ENCODE data around the gene MBOAT1.
"Not testable (repeated sequence)": the region's sequence is repeated elsewhere in the genome, so short reads cannot be mapped to it uniquely, and the experiment has no call there.

Gene MBOAT1

GRCh38 chr6:20169119-20169557 lies 43.1 kb downstream of the MBOAT1 start:
- DNase-seq, result no peak

GRCh38 chr6:20168690-20169089 lies 43.6 kb downstream of the MBOAT1 start:
- DNase-seq, result no peak

DNA sequence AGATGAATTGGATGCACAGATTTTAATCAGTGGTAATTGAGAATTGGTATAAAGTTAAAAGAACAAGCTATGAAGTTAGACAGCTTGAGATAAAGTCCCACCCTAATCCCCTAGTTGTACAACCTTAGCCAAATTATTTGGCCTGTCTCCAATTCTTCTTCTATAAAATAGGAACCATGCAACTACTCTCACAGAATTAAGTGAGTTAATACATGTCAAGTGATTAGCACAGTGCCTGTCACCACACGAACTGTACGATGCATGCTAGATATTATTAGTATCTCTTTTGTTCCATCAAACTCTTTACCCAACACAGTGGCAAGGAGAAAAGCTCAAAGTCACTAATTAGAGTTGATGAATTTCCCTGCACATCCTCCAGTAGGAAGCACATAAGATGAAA lies 44.7 kb downstream of the MBOAT1 start:
- DNase-seq, result no peak

DNA sequence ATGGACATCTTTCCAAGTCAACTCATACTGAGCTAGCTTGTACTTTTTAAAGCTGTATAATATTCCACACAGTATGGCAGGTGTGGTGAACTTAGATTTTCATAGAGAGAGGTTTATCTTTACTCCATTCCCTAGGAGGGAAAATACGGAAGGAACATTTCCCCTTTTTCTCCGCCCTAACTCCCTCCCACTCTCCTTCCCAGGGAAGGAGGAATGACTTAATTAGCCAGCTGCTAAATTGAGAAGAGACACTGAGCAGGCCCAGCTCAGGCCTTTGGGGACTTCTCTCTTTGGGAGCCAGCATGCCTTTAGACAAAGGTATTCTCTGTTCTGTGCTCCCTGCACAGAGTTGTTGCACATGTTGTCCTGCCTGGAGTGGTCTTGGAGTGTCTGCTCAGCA lies 46.1 kb downstream of the MBOAT1 start:
- DNase-seq, result no peak

DNA sequence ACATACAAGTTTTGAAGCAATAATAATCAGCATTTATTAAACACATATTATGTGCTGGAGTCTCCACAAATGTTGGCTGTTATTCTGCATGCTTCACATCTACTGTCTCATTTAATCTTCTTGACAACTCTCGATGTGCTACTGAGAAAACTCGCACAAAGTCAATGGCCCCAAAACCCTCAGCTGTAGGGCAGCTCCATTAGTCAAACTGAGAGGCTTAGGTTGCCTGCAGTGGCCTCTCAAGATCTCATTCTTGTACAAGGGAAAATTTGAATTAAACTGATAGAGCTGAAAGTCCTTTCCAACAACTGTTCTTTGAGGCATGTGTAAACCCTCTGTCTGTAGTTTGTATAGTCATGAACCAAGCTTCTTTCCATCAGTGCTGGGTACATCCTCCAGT lies 49.8 kb downstream of the MBOAT1 start:
- DNase-seq, result no peak

GRCh38 chr6:20160541-20161283 lies 51.6 kb downstream of the MBOAT1 start:
- no peak for DNase-seq

DNA sequence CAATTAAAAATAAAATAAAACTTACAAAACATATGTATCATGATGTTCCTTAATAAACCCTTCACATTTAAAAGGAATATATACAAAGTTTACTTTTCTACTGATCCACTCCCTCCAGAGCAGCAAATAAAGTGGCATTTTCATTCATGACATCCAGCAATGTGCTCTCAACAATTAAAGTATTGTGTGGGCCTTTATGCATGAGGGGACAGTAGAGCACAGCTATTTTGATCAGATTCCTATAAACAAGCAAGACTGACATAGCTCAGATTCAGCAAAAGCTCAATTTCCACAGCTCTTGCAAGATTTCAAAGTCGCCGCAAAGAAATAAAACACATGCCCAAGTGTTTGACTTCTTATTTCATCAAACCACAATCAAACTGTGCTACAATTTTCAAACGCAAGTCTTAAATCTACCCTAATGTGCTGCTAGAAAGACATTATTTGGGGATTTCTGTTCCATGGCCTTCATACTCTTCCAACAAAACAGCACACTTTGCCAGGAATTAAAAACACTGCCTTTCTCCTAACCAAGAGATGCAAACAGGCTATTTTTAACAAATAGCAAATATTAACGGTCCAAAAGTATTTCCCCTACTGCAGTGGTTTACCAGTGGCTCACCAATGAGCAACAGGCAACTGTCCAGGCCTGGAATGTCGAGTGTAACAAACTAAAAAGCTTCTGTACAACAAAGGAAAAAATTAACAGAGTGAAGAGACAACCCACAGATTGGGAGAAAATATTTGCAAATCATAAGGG lies 52.3 kb downstream of the MBOAT1 start:
- DNase-seq, result no peak

DNA sequence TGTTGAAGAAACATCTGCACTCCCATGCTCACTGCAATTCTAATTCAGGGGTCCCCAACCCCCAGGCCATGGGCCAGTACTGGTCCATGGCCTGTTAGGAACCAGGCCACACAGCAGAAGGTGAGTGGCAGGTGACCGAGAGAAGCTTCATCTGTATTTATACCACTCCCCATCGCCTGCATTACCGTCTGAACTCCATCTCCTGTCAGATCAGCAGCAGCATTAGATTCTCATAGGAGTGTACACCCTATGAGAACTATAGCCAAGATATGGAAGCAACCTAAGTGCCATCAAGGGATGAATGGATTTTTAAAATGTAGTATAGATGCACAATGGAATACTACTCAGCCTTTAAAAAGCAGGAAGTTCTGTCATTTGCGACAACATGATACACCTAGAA lies 53.2 kb downstream of the MBOAT1 start:
- DNase-seq, result no peak

DNA sequence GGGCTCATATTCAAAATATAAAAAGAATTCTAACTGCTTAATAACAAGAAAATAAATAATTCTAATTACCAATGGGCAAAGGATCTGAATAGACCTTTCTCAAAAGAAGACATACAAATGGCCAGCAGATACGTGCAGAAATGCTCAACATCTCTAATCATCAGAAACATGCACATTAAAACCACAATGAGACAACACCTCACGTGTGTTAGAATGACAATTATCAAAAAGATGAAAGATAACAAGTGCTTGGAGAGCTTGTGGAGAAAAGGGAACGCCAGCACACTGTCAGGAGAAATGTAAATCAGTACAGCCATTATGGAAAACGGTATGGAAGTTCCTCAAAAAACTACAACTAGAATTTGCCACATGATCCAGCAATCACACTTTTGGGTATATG lies 53.6 kb downstream of the MBOAT1 start:
- DNase-seq, result no peak

GRCh38 chr6:20156824-20157223 lies 55.4 kb downstream of the MBOAT1 start:
- no peak for DNase-seq

- DNase-seq, result no peak
Observed at GRCh38 chr6:20154753-20155152, 57.5 kb downstream of the MBOAT1 start.

GRCh38 chr6:20153194-20153593 lies 59.1 kb downstream of the MBOAT1 start:
- DNase-seq, result no peak

- no peak for DNase-seq
Observed at GRCh38 chr6:20148433-20148832, 63.8 kb downstream of the MBOAT1 start.

GRCh38 chr6:20147469-20147868 lies 64.8 kb downstream of the MBOAT1 start:
- DNase-seq, result no peak

DNA sequence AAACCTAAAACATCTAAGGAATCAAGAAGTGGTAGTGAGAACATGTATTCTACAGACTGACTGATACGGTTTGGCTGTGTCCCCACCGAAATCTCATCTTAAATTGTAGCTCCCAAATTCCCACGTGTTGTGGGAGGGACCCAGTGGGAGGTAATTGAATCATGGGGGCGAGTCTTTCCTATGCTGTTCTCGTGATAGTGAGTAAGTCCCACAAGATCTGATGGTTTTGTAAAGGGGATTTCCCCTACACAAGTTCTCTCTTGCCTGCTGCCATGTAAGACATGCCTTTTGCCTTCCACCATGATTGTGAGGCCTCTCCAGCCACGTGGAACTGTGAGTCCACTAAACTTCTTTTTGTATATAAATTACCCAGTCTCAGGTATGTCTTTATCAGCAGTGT lies 65.4 kb downstream of the MBOAT1 start:
- DNase-seq, result not testable (repeated sequence)

- no peak for DNase-seq
Observed at GRCh38 chr6:20146291-20146690, 66.0 kb downstream of the MBOAT1 start.

DNA sequence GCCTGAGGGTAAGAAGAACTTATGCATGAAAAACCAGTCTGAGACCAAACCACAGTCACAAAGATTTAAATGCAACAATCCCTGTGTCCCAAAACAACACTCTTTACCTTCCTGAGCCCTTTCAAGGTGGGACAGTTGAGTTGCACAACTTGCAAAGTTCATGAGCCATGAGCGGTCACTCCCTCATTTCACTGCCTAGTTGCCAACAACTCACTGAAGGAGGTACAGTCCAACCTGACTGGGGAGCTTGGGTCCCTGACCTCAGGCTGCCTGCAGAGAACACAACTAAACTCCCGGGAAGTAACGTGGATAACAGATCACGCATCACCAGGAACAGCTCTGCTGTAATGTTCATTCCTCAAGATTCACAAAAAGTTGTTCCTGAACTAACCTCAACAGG lies 69.4 kb downstream of the MBOAT1 start:
- DNase-seq, result no peak

GRCh38 chr6:20141931-20142330 lies 70.3 kb downstream of the MBOAT1 start:
- DNase-seq, result no peak

DNA sequence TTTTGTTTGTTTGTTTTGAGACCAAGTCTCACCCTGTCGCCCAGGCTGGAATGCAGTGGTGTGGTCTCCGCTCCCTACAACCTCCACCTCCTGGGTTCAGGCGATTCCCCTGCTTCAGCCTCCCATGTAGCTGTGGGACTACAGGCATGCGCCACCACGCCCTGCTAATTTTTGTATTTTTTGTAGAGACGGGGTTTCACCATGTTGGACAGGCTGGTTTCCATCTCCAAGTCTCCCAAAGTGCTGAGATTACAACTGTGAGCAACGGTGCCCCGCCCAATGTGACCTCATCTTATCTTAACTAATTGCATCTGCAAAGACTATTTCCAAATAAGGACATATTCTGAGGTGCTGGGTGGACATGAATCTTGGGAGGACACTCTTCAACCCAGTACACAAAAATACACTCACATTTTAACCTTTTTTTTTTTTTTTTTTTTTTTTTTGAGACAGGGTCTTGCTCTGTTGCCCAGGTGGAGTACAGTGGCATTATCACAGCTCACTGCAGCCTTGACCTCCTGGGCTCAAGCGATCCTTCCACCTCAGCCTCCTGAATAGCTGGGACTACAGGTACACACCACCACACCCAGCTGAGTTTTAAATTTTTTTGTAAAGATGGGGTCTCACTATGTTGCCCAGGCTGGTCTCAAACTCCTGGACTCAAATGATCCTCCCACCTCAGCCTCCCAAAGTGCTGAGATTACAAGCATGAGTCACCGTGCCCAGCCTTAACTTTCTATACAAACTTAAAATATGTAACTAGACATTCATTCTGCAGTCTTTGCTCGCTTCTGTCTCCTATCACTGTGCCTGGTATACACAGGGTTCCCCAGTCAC lies 72.9 kb downstream of the MBOAT1 start:
- not testable (repeated sequence) for DNase-seq

- DNase-seq, result no peak
Observed at GRCh38 chr6:20137837-20138236, 74.4 kb downstream of the MBOAT1 start.

DNA sequence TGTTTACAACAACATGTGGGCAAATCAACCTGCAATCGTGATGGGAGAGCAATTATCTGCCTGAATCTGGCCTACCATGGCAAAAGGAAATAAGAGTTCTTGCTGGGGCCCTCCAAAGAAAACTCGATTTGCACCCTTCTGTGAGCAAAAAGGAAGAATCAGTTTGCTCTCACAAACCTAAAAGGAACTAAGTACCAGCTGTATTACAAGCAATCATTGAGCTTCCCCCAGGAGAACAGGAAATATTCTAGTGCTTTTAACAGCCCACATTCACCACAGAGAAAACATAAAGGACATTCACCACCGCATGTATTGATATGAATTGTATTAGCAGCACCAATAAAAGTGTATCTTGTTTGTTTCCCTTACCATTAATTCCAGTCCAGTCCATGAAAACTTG lies 75.0 kb downstream of the MBOAT1 start:
- DNase-seq, result no peak

GRCh38 chr6:20135677-20136268 lies 76.5 kb downstream of the MBOAT1 start:
- DNase-seq, result no peak

DNA sequence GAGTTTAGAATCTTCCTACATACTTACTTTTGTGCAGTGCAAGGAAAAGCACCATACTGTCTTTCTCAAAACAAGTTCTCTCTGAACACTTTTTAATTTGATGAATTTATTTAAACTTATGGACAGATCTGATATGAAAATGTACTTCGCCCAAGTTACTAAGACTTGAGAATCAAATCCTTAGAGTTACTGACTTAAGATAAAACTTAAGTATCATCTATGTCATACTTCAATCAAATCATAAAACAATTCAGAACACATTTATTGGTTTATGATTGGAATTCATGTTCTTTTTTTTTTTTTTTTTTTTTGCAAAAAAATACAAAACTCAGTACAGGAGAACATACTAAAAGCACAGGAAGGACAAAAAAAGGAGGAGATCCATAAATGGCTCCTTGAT lies 77.7 kb downstream of the MBOAT1 start:
- no peak for DNase-seq

All from activated CD8-positive, alpha-beta memory T cell treated with anti-CD3 and anti-CD28 coated beads, Interleukin-2, amount 50 U/mL, for 4 hours (primary cell).